PC-3 (cell line): ENCODE measurements around the gene RCAN2.

ENCODE experiments used
- CTCF ChIP-seq: fragments of 300-600 bp; sonication (generic); conservative IDR thresholded peaks from 2 replicates; pipeline ENCODE4 v1.5.1; 2017; ENCODE audit warnings: antibody characterized with exemption, low read depth, mild to moderate bottlenecking, low read length
- EZH2 ChIP-seq: fragments of 300-600 bp; sonication (generic); IDR thresholded peaks from one replicate; pipeline ENCODE4 v1.6.1; 2017; ENCODE audit warnings: antibody characterized with exemption, mild to moderate bottlenecking, low read length; ENCODE audit not compliant: unreplicated experiment

GRCh38 chr6:46306431-46306830, 184.8 kb downstream of the RCAN2 start:
- TF ChIP-seq CTCF (no peak), EZH2 (no peak)
